Panc1 (cell line): ENCODE results near the gene SYNRG. TPM values are rescaled to one million over a fixed set of nuclear protein-coding genes. Genes with fewer than 3 reads are reported as not detected.

Experiments
- ATAC-seq: fragments of 200-7000 bp; cut with Tn5 transposase; 2 replicates; pipeline ENCODE4 v1.9.1; 2020; ENCODE audit warnings: mild to moderate bottlenecking, moderate library complexity
- BruUV-seq: library from RNA; stranded (reverse); fragments of 400-500 nt; replicated peaks from 2 replicates; lab custom pipeline; 2021; lab: Mats Ljungman, UMichigan
- CTCF ChIA-PET: fragments of 300-600 bp; sonication (Branson Sonifier 250); formaldehyde crosslinking; loops from one replicate; lab custom pipeline; 2022; ENCODE audit warnings: antibody characterized with exemption; lab: Charles Lee
- POLR2A ChIA-PET: fragments of 300-600 bp; sonication (Branson Sonifier 250); formaldehyde crosslinking; loops from one replicate; lab custom pipeline; 2022; ENCODE audit warnings: antibody characterized with exemption; lab: Charles Lee
- DNase-seq: peaks from one replicate; pipeline ENCODE4 v3.0.0-alpha.2; 2010; ENCODE audit warnings: low read depth, low spot score
- H3K27ac ChIP-seq: 2 replicates; pipeline ENCODE4 v1.5.1; 2011; ENCODE audit warnings: mild to moderate bottlenecking, low read length, inconsistent platforms
- H3K27me3 ChIP-seq: fragments of 200-500 bp; sonication (Bioruptor generic); 2 replicates; pipeline ENCODE4 v1.6.0; 2014; ENCODE audit warnings: low read length, inconsistent platforms; ENCODE audit not compliant: control insufficient read depth, insufficient read depth
- H3K36me3 ChIP-seq: fragments of 200-500 bp; sonication (Bioruptor generic); 2 replicates; pipeline ENCODE4 v1.5.1; 2014; ENCODE audit warnings: inconsistent platforms, mild to moderate bottlenecking, low read length, moderate library complexity; ENCODE audit not compliant: control insufficient read depth, insufficient read depth
- H3K4me1 ChIP-seq: 2 replicates; pipeline ENCODE4 v1.5.1; 2011; ENCODE audit warnings: inconsistent platforms, mild to moderate bottlenecking, low read length, moderate library complexity; ENCODE audit not compliant: control insufficient read depth, insufficient read depth
- H3K4me3 ChIP-seq, 2 experiments: 2 replicates each; pipeline ENCODE4 v1.5.1; 2011 to 2012; ENCODE audit warnings: low read depth in 2 of 2, low read length in 2 of 2, mild to moderate bottlenecking in 2 of 2, inconsistent platforms in 1 of 2, moderate library complexity in 1 of 2
- H3K9me3 ChIP-seq: fragments of 200-500 bp; sonication (Bioruptor generic); 2 replicates; pipeline ENCODE4 v1.5.1; 2014; ENCODE audit warnings: low read depth, mild to moderate bottlenecking, inconsistent platforms, low read length, moderate library complexity; ENCODE audit not compliant: control insufficient read depth, insufficient read depth
- POLR2AphosphoS5 ChIP-seq: IDR thresholded peaks from 2 replicates; pipeline ENCODE4 v1.6.1; 2012; ENCODE audit warnings: mild to moderate bottlenecking, low read depth, low read length, moderate library complexity
- REST ChIP-seq, 2 experiments: IDR thresholded peaks; 2 replicates each; pipeline ENCODE4 v1.6.1; 2011 to 2012; ENCODE audit warnings: low read depth in 2 of 2, control low read depth in 1 of 2, low read length in 1 of 2, mild to moderate bottlenecking in 1 of 2, moderate library complexity in 1 of 2; ENCODE audit not compliant: insufficient read depth in 1 of 2
- SIN3A ChIP-seq: IDR thresholded peaks from 2 replicates; pipeline ENCODE4 v1.6.1; 2012; ENCODE audit warnings: low read depth, mild to moderate bottlenecking, low read length, moderate library complexity, borderline replicate concordance; ENCODE audit not compliant: insufficient read depth
- TCF7L2 ChIP-seq: IDR thresholded peaks from 2 replicates; pipeline ENCODE4 v1.6.1; 2011; ENCODE audit warnings: mild to moderate bottlenecking, low read depth, low read length, inconsistent platforms
- in situ Hi-C: cut with HindIII; loops from 2 replicates; pipeline ENCODE4 v1.10.0; 2016; ENCODE audit warnings: low sequenced_read_pairs, low pct_unique_long_range_greater_than_20kb
- intact Hi-C: fragments of 100-400 bp; cut with micrococcal nuclease; formaldehyde crosslinking; loops from one replicate; pipeline ENCODE4 v1.10.0; 2022; ENCODE audit not compliant: unreplicated experiment
- total RNA-seq: library from RNA; stranded (reverse); gene quantifications from one replicate; pipeline ENCODE4 v1.2.1, GENCODE V29; 2021; ENCODE audit not compliant: unreplicated experiment
- TF ChIP-seq, protein P1 (sequence below): fragments of 450-650 bp; IDR thresholded peaks from 2 replicates; pipeline ENCODE4 v1.5.1; 2017; ENCODE audit warnings: mild to moderate bottlenecking

Gene SYNRG
- total RNA-seq, 1 experiment from 2014 or later, result 30.8 TPM

- POLR2A ChIA-PET, result interaction anchor here (0.7 kb wide), 1 partner anchor 188 kb away, joined by 8 read pairs; no protein-coding TSS in a partner anchor
- intact Hi-C loops, result no loop called here
These were observed 57.4 kb downstream of the SYNRG start for GRCh38 chr17:37551788-37552187.

GRCh38 chr17:37547986-37548385 lies 61.2 kb downstream of the SYNRG start:
- TF ChIP-seq REST (IDR thresholded peaks at IDR 0.05; ENCODE audit: insufficient read depth in 1 of 2, low read depth in 2 of 2, low read length in 1 of 2), result no peak
- TF ChIP-seq SIN3A, result no peak
- no peak for TF ChIP-seq POLR2AphosphoS5
- TF ChIP-seq, protein P1, sequence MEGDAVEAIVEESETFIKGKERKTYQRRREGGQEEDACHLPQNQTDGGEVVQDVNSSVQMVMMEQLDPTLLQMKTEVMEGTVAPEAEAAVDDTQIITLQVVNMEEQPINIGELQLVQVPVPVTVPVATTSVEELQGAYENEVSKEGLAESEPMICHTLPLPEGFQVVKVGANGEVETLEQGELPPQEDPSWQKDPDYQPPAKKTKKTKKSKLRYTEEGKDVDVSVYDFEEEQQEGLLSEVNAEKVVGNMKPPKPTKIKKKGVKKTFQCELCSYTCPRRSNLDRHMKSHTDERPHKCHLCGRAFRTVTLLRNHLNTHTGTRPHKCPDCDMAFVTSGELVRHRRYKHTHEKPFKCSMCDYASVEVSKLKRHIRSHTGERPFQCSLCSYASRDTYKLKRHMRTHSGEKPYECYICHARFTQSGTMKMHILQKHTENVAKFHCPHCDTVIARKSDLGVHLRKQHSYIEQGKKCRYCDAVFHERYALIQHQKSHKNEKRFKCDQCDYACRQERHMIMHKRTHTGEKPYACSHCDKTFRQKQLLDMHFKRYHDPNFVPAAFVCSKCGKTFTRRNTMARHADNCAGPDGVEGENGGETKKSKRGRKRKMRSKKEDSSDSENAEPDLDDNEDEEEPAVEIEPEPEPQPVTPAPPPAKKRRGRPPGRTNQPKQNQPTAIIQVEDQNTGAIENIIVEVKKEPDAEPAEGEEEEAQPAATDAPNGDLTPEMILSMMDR, result no peak
- no peak for TF ChIP-seq TCF7L2
- Histone ChIP-seq H3K36me3 (no peaks in the 10 kb centered on the region; the same call in 1 of the 2 replicates), H3K9me3 (no peaks in the 10 kb centered on the region), H3K4me3 (no peak overlapping the region), H3K27me3 (no peaks in the 10 kb centered on the region), H3K27ac (no peak overlapping the region), H3K4me1 (no peaks in the 10 kb centered on the region)
- in situ Hi-C loops (no loop called here), intact Hi-C loops (no loop called here)
- DNase-seq (no peak), ATAC-seq (no peak)
- no TSS peak for BruUV-seq
- ChIA-PET POLR2A (no interaction called here), CTCF (no interaction called here)

More at GRCh38 chr17:37551788-37552187, 57.4 kb downstream of the SYNRG start:
- ATAC-seq (no peak), DNase-seq (no peak)
- Histone ChIP-seq H3K9me3 (no peaks in the 10 kb centered on the region), H3K36me3 (peaks cover 2% of the 10 kb centered on the region), H3K4me1 (no peaks in the 10 kb centered on the region), H3K27me3 (no peaks in the 10 kb centered on the region), H3K27ac (no peak overlapping the region), H3K4me3 (no peak overlapping the region)
- no TSS peak for BruUV-seq
- TF ChIP-seq POLR2AphosphoS5 (no peak), TCF7L2 (no peak), SIN3A (no peak), REST (IDR thresholded peaks at IDR 0.05; ENCODE audit: insufficient read depth in 1 of 2, low read depth in 2 of 2, low read length in 1 of 2) (no peak)
- TF ChIP-seq, protein P1, result no peak
- CTCF ChIA-PET, result interaction anchor here (0.7 kb wide), 1 partner anchor 8 kb away, joined by 6 read pairs; no protein-coding TSS in a partner anchor
- in situ Hi-C loops, result no loop called here
